ENCODE results near the gene PLCB2.

GRCh38 chr15:40300771-40301170, 7.0 kb downstream of the PLCB2 start:
- no peak for TF ChIP-seq CTCF (IDR thresholded peaks at IDR 0.05)
- no peak for TF ChIP-seq POLR2A (IDR thresholded peaks at IDR 0.05)
